ENCODE results near the gene GLIPR1.

The GLIPR1 gene

DNA sequence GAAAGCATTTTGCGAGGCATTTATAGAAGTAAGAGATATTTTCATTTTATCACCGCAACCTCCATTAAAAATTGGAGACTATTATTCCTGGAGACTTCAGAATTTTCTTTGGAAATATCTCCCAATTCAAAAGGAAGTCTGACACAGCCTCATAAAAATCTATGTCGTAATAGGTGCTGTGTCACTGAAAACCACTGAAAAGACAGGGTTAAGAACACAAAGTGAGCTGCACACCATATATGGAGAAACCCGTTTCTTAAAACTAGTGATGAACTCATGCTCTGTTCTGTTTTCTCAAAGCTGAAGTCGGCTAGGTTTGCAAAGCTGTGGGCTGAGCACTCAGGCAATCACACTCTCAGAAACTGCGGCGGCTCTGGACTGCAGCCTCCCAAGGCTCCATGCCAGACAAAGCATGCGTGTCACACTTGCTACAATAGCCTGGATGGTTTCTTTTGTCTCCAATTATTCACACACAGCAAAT, at the start of gene GLIPR1:
TSS of gene GLIPR1 (plus strand) at position 287 of the 481 bp plus-strand sequence. CDS start at position 413, 126 bp downstream.
- TF ChIP-seq GATA2 (IDR thresholded peaks at IDR 0.05; ENCODE audit: low read depth, low read length) (no peak), GATA3 (IDR thresholded peaks at IDR 0.05; ENCODE audit: low read depth, low read length) (no peak)

GRCh38 chr12:75432924-75433323, 47.6 kb upstream of the GLIPR1 start:
- TF ChIP-seq GATA3 (IDR thresholded peaks at IDR 0.05; ENCODE audit: low read depth, low read length) = no peak
- no peak for TF ChIP-seq GATA2 (IDR thresholded peaks at IDR 0.05; ENCODE audit: low read depth, low read length)

- TF ChIP-seq GATA2 (IDR thresholded peaks at IDR 0.05; ENCODE audit: low read depth, low read length) (no peak), GATA3 (IDR thresholded peaks at IDR 0.05; ENCODE audit: low read depth, low read length) (no peak)
Measured at GRCh38 chr12:75437564-75437963, 43.0 kb upstream of the GLIPR1 start.

GRCh38 chr12:75438059-75438754, 42.3 kb upstream of the GLIPR1 start:
- TF ChIP-seq GATA3 (IDR thresholded peaks at IDR 0.05; ENCODE audit: low read depth, low read length) = no peak
- TF ChIP-seq GATA2 (IDR thresholded peaks at IDR 0.05; ENCODE audit: low read depth, low read length) = no peak

- TF ChIP-seq GATA3 (IDR thresholded peaks at IDR 0.05; ENCODE audit: low read depth, low read length) = no peak
- no peak for TF ChIP-seq GATA2 (IDR thresholded peaks at IDR 0.05; ENCODE audit: low read depth, low read length)
Measured at GRCh38 chr12:75439048-75439447, 41.5 kb upstream of the GLIPR1 start.

GRCh38 chr12:75439930-75440329, 40.6 kb upstream of the GLIPR1 start:
- TF ChIP-seq GATA3 (IDR thresholded peaks at IDR 0.05; ENCODE audit: low read depth, low read length) (no peak), GATA2 (IDR thresholded peaks at IDR 0.05; ENCODE audit: low read depth, low read length) (no peak)

- TF ChIP-seq GATA3 (IDR thresholded peaks at IDR 0.05; ENCODE audit: low read depth, low read length) = no peak
- no peak for TF ChIP-seq GATA2 (IDR thresholded peaks at IDR 0.05; ENCODE audit: low read depth, low read length)
Measured at GRCh38 chr12:75443709-75444108, 36.8 kb upstream of the GLIPR1 start.

DNA sequence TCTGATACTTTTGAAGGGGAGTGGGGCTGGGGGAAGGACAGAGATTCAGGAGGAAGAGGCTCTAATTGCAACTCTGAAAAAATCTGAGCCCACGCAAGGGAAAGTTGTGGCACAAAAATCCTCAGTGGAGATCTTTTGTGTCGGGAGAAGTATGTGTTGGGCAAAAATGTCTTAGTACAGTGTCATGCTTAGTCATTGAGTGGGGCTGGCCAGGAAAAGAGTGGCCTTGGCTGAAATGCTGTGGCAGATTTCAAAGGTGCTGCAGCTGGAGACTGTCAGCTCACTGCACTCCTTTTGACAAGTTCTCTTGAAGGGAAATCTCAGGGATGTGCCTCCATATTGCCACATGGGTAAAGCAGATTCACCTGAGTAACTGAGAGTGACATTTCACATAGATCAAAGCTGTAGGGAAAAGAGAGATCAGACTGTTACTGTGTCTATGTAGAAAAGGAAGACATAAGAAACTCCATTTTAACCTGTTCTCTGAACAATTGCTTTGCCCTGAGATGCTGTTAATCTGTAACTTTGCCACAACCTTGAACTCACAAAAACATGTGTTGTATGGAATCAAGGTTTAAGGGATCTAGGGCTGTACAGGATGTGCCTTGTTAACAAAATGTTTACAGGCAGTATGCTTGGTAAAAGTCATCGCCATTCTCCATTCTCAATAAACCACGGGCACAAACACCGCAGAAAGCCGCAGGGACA, 36.0 kb upstream of the GLIPR1 start:
- no peak for TF ChIP-seq GATA2 (IDR thresholded peaks at IDR 0.05; ENCODE audit: low read depth, low read length)

GRCh38 chr12:75446857-75447256, 33.7 kb upstream of the GLIPR1 start:
- no peak for TF ChIP-seq GATA3 (IDR thresholded peaks at IDR 0.05; ENCODE audit: low read depth, low read length)
- no peak for TF ChIP-seq GATA2 (IDR thresholded peaks at IDR 0.05; ENCODE audit: low read depth, low read length)

DNA sequence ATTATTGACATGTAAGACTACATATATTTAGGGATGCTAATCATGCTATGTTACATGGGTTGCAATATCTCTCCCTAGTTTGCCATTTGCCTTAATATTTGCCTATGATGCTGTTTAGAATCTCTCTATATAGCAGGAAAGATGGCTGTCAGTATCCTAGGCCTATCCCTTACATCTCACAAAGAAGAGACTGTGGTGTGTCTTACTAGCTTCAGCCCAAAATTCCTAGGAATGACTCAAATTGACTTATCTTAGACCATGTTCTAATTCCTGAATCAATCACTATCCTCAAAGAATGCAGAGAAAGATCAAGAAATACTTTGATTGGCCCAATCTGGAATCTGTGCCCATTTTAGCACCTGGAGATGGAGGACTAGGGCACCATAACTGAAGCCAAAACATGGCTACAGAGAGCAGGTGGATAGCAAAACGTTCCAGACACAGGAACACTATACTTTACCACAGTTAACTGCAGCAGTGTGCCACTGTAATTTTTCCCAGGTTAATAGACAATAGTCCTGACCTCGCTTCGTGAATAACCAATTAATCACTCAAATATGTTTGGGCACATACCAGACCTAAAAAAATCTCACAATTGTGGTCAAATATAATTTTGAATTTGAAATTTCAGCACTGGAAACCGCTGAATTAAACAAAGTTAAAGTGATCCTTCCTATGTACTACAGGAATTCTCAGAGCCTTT, 32.7 kb upstream of the GLIPR1 start:
- TF ChIP-seq GATA3 (IDR thresholded peaks at IDR 0.05; ENCODE audit: low read depth, low read length) (no peak), GATA2 (IDR thresholded peaks at IDR 0.05; ENCODE audit: low read depth, low read length) (no peak)

DNA sequence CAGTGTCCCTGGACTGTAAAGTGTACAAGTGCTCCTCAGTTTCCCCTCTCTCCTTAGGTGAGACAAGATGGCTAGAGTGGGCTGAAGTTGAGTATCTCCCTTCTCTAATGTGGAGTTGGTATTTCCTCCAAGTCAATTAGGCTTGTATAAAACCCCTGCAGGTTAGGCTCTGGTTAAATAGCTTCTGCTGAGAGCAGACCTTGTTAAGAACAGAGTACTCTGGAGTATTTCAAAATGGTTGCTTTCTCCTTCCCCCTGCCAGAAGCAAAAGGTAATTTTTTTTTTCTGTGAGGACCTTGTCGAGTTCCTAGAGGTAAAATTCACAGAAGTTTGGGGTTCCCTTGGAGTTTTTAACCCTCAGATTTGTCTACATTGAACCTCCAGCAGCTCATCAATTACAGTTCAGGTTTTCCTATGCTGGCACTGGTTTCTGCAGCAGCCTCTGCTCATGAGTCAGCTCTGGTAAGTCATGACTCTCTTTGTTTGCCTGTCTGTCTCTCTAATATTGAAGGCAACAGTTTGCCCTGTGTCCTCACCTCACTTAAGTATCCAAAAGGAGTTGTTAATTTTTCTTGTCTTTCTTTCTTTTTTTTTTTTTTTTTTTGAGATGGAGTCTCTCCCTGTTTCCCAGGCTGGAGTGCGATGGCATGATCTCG, 27.8 kb upstream of the GLIPR1 start:
- no peak for TF ChIP-seq GATA2 (IDR thresholded peaks at IDR 0.05; ENCODE audit: low read depth, low read length)
- TF ChIP-seq GATA3 (IDR thresholded peaks at IDR 0.05; ENCODE audit: low read depth, low read length) = no peak

GRCh38 chr12:75455839-75456238, 24.7 kb upstream of the GLIPR1 start:
- TF ChIP-seq GATA3 (IDR thresholded peaks at IDR 0.05; ENCODE audit: low read depth, low read length) (no peak), GATA2 (IDR thresholded peaks at IDR 0.05; ENCODE audit: low read depth, low read length) (no peak)

DNA sequence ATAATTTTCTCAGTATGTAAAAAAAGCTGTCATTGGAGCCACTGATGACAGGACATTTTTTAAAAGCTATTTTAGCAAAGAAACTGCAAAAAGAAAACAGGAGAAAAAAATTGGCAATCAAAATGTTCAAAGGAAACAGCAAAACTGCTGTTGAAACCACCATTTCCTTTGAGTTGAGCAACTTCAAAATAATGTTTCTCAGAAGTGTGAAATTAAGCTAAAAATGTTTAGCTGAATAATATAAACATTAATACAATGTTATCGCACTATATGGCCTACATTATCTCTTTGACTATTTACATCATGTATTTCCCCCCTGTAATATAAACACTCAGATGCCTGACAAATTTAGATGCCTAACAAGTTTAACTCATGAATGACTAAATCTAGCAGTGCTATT, 23.4 kb upstream of the GLIPR1 start:
- TF ChIP-seq GATA2 (IDR thresholded peaks at IDR 0.05; ENCODE audit: low read depth, low read length) (no peak), GATA3 (IDR thresholded peaks at IDR 0.05; ENCODE audit: low read depth, low read length) (no peak)

DNA sequence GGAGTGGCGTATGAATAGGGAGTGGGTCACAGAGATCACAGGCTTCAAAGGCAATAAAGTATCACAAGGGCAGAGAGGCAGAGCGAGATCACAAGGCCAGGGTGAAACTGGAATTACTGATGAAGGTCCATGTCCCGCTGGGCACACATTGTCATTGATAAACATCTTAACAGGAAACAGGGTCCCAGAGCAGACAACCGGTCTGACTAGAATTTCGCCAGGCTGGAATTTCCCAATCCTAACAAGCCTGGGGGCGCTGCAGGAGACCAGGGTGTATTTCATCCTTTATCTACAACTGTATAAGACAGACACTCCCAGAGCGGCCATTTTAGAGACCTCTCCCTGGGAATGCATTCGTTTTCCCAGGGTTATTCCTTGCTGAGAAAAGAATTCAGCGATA, 22.7 kb upstream of the GLIPR1 start:
- peak; percentile 21; the same call in 1 of the 2 replicates for TF ChIP-seq GATA2 (IDR thresholded peaks at IDR 0.05; ENCODE audit: low read depth, low read length)
